ENCODE results near the gene BCR.
"Not testable (repeated sequence)": the region's sequence is repeated elsewhere in the genome, so short reads cannot be mapped to it uniquely, and the experiment has no call there.

The BCR gene

DNA sequence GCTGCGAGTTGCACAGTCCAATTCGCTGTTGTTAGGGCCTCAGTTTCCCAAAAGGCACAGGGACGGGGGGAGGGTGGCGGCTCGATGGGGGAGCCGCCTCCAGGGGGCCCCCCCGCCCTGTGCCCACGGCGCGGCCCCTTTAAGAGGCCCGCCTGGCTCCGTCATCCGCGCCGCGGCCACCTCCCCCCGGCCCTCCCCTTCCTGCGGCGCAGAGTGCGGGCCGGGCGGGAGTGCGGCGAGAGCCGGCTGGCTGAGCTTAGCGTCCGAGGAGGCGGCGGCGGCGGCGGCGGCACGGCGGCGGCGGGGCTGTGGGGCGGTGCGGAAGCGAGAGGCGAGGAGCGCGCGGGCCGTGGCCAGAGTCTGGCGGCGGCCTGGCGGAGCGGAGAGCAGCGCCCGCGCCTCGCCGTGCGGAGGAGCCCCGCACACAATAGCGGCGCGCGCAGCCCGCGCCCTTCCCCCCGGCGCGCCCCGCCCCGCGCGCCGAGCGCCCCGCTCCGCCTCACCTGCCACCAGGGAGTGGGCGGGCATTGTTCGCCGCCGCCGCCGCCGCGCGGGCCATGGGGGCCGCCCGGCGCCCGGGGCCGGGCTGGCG lies at the start of gene BCR:
Gene BCR (plus strand): TSS at position 209 of the 592 bp plus-strand sequence. CDS start 452 bp downstream, outside the sequence.
- TF ChIP-seq YY1 (IDR thresholded peaks at IDR 0.05; ENCODE audit: insufficient read depth, insufficient read length) (no peak), SUZ12 (IDR thresholded peaks at IDR 0.05; ENCODE audit: extremely low read depth, insufficient read depth, insufficient read length) (no peak), ZNF274 (IDR thresholded peaks at IDR 0.05; ENCODE audit: low read depth, low read length) (no peak)
- H3K9me3 ChIP-seq (ENCODE audit: insufficient read depth, low read length), result peaks cover 25% of the 10 kb centered on the region; the same call in 1 of the 2 replicates
- peak within 1 kb of the TSS; percentile 95 for H3K9ac ChIP-seq (ENCODE audit: insufficient read length, low read depth)
- H3K4me1 ChIP-seq (ENCODE audit: insufficient read depth, insufficient read length), result peaks cover 16% of the 10 kb centered on the region
- peak within 1 kb of the TSS; percentile 85 for H3K4me3 ChIP-seq (ENCODE audit: insufficient read length, low read depth)
- no peak for DNase-seq (ENCODE audit: low read depth, low spot score)
- H3K27me3 ChIP-seq (ENCODE audit: insufficient read depth, insufficient read length), result no peaks in the 10 kb centered on the region
- H3K36me3 ChIP-seq (ENCODE audit: insufficient read depth, insufficient read length, low read length), result peaks cover 26% of the 10 kb centered on the region

DNA sequence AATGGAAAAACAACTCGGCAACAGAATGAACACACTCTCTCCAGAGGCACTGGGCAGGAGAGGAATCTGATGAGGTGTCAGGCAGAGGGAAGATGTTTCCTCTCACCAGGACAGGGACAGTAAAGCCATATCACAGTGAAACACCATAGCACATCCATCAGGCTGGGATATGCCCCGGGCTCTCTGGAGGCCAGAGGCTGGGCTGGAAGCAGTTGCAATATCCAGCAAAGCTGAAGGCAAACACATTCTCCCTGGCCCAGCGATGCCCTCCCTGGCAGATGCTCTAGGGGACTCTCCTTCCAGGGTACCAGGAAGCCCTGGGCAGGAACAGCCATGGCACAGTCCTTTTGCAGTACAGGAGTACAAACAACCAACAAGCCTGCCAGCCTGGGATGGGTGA lies 49.6 kb upstream of the BCR start:
- Histone ChIP-seq H3K36me3 (ENCODE audit: insufficient read depth, insufficient read length, low read length) (no peaks in the 10 kb centered on the region), H3K9me3 (ENCODE audit: insufficient read depth, low read length) (no peaks in the 10 kb centered on the region), H3K27me3 (ENCODE audit: insufficient read depth, insufficient read length) (peaks cover 14% of the 10 kb centered on the region), H3K4me3 (ENCODE audit: insufficient read length, low read depth) (no peak overlapping the region), H3K4me1 (ENCODE audit: insufficient read depth, insufficient read length) (peaks cover 4% of the 10 kb centered on the region), H3K9ac (ENCODE audit: insufficient read length, low read depth) (no peak overlapping the region)
- TF ChIP-seq SUZ12 (IDR thresholded peaks at IDR 0.05; ENCODE audit: extremely low read depth, insufficient read depth, insufficient read length) (no peak), ZNF274 (IDR thresholded peaks at IDR 0.05; ENCODE audit: low read depth, low read length) (no peak), YY1 (IDR thresholded peaks at IDR 0.05; ENCODE audit: insufficient read depth, insufficient read length) (no peak)
- DNase-seq (ENCODE audit: low read depth, low spot score), result no peak

DNA sequence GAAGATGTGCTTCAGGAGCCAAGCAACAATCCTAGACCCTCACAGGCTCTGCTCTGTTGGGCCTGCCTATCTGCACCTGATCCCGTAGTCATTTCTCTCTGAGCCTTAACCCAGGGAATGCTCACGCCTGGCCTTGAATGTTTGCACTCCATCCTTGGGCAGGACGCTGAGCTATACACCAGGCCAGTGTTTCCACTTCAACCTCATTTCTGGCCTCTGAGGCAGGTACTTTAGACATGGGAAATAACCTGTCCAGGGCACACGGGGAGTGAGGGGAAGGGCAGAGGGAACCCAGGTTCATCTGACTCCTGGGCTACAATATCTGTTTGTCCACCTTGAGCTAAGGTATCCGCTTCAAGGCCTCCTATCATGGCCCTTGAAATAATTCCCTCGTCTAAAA lies 48.4 kb upstream of the BCR start:
- peaks cover 9% of the 10 kb centered on the region for H3K27me3 ChIP-seq (ENCODE audit: insufficient read depth, insufficient read length)
- H3K9me3 ChIP-seq (ENCODE audit: insufficient read depth, low read length), result no peaks in the 10 kb centered on the region
- no peak overlapping the region for H3K9ac ChIP-seq (ENCODE audit: insufficient read length, low read depth)
- DNase-seq (ENCODE audit: low read depth, low spot score), result no peak
- no peak for TF ChIP-seq YY1 (IDR thresholded peaks at IDR 0.05; ENCODE audit: insufficient read depth, insufficient read length)
- no peak for TF ChIP-seq ZNF274 (IDR thresholded peaks at IDR 0.05; ENCODE audit: low read depth, low read length)
- no peak for TF ChIP-seq SUZ12 (IDR thresholded peaks at IDR 0.05; ENCODE audit: extremely low read depth, insufficient read depth, insufficient read length)
- no peaks in the 10 kb centered on the region for H3K36me3 ChIP-seq (ENCODE audit: insufficient read depth, insufficient read length, low read length)
- no peak overlapping the region for H3K4me3 ChIP-seq (ENCODE audit: insufficient read length, low read depth)
- H3K4me1 ChIP-seq (ENCODE audit: insufficient read depth, insufficient read length), result peaks cover 4% of the 10 kb centered on the region

DNA sequence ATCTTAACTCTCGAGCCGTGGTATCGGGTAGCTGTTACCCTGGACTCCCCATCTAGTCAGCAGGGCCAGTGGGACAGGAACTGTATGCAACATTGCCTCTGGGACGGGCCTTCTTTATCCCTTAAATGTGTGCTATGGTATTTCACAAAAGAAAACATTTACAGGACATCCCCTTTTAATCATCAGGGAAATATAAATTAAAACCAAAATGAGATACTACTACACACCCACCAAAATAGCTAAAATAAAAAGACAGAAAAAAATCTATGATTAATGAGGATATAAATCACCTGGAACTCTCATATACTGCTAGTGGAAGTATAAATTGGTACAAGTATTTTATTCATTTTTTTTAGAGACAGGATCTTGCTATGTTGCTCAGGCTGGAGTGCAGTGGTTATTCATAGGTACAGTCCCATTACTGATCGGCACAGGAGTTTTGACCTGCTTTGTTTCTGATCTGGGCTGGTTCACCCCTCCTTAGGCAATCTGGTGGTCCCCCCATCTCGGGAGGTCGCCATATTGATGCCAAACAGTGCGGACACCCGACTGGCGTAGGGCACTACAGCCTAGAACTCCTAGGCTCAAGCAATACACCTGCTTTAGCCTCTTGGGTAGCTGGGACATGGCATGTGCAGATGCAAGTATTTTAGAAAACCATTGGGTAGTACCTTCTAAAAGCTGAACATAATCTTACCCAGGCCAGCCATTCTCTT lies 47.8 kb upstream of the BCR start:
- no peak for DNase-seq (ENCODE audit: low read depth, low spot score)
- H3K9ac ChIP-seq (ENCODE audit: insufficient read length, low read depth), result no peak overlapping the region
- H3K4me3 ChIP-seq (ENCODE audit: insufficient read length, low read depth), result no peak overlapping the region
- no peaks in the 10 kb centered on the region for H3K9me3 ChIP-seq (ENCODE audit: insufficient read depth, low read length)
- peaks cover 6% of the 10 kb centered on the region for H3K27me3 ChIP-seq (ENCODE audit: insufficient read depth, insufficient read length)
- H3K4me1 ChIP-seq (ENCODE audit: insufficient read depth, insufficient read length), result peaks cover 4% of the 10 kb centered on the region
- TF ChIP-seq SUZ12 (IDR thresholded peaks at IDR 0.05; ENCODE audit: extremely low read depth, insufficient read depth, insufficient read length), result no peak
- no peak for TF ChIP-seq YY1 (IDR thresholded peaks at IDR 0.05; ENCODE audit: insufficient read depth, insufficient read length)
- TF ChIP-seq ZNF274 (IDR thresholded peaks at IDR 0.05; ENCODE audit: low read depth, low read length), result no peak
- no peaks in the 10 kb centered on the region for H3K36me3 ChIP-seq (ENCODE audit: insufficient read depth, insufficient read length, low read length)

DNA sequence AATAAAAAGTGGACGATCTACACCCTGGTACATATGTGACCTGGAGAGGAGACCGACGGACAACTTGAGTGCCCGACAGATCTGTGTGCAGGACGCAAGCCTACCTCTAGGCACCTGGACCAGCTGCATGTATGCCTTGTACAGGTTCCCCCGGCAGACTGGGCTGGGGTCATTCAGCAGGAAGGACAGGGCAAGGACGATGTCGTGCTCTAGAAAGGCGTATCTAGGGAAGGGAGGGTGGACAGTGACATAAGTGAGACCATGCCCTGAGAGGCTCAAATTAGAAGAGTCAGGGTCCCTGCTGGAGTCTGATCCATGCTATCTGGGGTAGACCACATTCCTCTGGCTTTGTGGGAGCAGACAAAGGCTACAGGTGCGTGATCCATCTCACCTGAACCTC lies 46.4 kb upstream of the BCR start:
- Histone ChIP-seq H3K9ac (ENCODE audit: insufficient read length, low read depth) (no peak overlapping the region), H3K27me3 (ENCODE audit: insufficient read depth, insufficient read length) (peaks cover 6% of the 10 kb centered on the region), H3K4me3 (ENCODE audit: insufficient read length, low read depth) (no peak overlapping the region), H3K9me3 (ENCODE audit: insufficient read depth, low read length) (no peaks in the 10 kb centered on the region), H3K36me3 (ENCODE audit: insufficient read depth, insufficient read length, low read length) (no peaks in the 10 kb centered on the region), H3K4me1 (ENCODE audit: insufficient read depth, insufficient read length) (peaks cover 4% of the 10 kb centered on the region)
- TF ChIP-seq SUZ12 (IDR thresholded peaks at IDR 0.05; ENCODE audit: extremely low read depth, insufficient read depth, insufficient read length) (no peak), ZNF274 (IDR thresholded peaks at IDR 0.05; ENCODE audit: low read depth, low read length) (no peak), YY1 (IDR thresholded peaks at IDR 0.05; ENCODE audit: insufficient read depth, insufficient read length) (no peak)
- no peak for DNase-seq (ENCODE audit: low read depth, low spot score)

DNA sequence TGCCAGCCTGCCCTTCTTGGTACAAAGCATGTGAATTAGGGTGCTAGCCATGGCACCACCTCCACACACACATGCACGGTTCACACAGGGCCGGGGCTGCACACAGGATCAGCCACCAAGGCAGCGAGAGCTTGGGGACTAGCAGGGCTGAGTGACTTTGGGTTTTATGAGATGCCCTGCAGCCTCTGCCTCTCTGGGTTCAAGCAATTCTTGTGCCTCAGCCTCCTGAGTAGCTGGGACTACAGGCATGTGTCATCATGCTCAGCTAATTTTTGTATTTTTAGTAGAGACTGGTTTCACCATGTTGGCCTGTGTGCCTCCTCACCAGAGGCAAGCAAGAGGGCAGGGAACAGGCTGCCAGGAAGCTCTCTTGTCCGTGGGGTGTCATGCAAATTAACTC lies 43.3 kb upstream of the BCR start:
- not testable (repeated sequence) for H3K36me3 ChIP-seq (ENCODE audit: insufficient read depth, insufficient read length, low read length); H3K9me3 ChIP-seq (ENCODE audit: insufficient read depth, low read length); H3K9ac ChIP-seq (ENCODE audit: insufficient read length, low read depth); DNase-seq (ENCODE audit: low read depth, low spot score); H3K4me1 ChIP-seq (ENCODE audit: insufficient read depth, insufficient read length); H3K27me3 ChIP-seq (ENCODE audit: insufficient read depth, insufficient read length); H3K4me3 ChIP-seq (ENCODE audit: insufficient read length, low read depth)

DNA sequence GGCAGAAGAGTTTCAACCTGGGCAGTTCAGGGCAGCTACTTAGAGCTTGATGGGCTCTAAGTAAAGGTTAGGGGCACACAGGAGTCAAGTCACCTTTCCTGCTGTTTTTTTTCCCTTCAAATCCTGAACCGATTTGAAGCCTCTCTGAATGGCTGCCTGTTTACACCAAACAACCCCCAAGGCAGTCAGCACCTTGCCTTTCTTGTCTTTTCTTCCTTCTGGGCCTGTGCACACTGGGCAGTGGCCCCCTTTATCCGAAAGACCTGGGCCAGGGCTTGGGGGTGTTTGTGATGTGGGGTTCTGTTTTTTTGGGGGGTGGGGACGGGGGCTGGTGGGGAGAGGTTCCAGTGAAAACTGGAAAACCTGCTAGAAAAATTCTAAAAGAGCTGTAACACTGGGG lies 42.8 kb upstream of the BCR start:
- TF ChIP-seq SUZ12 (IDR thresholded peaks at IDR 0.05; ENCODE audit: extremely low read depth, insufficient read depth, insufficient read length) (no peak), YY1 (IDR thresholded peaks at IDR 0.05; ENCODE audit: insufficient read depth, insufficient read length) (no peak), ZNF274 (IDR thresholded peaks at IDR 0.05; ENCODE audit: low read depth, low read length) (no peak)
- H3K9me3 ChIP-seq (ENCODE audit: insufficient read depth, low read length), result no peaks in the 10 kb centered on the region
- DNase-seq (ENCODE audit: low read depth, low spot score), result no peak
- H3K9ac ChIP-seq (ENCODE audit: insufficient read length, low read depth), result no peak overlapping the region
- peaks cover 4% of the 10 kb centered on the region for H3K4me1 ChIP-seq (ENCODE audit: insufficient read depth, insufficient read length)
- H3K27me3 ChIP-seq (ENCODE audit: insufficient read depth, insufficient read length), result peaks cover 9% of the 10 kb centered on the region
- H3K4me3 ChIP-seq (ENCODE audit: insufficient read length, low read depth), result no peak overlapping the region
- no peaks in the 10 kb centered on the region for H3K36me3 ChIP-seq (ENCODE audit: insufficient read depth, insufficient read length, low read length)

Data from NT2/D1 (cell line).